Measurements from ENCODE around the gene FOCAD.

Gene FOCAD

GRCh38 chr9:20740304-20740703 is 56.2 kb downstream of the FOCAD start:
- DNase-seq = no peak

- DNase-seq = no peak
These were observed 57.0 kb downstream of the FOCAD start for GRCh38 chr9:20740929-20741582.

GRCh38 chr9:20742833-20743232 is 58.8 kb downstream of the FOCAD start:
- no peak for DNase-seq

GRCh38 chr9:20744036-20744630 is 60.1 kb downstream of the FOCAD start:
- DNase-seq = no peak

- DNase-seq = no peak
These were observed 62.9 kb downstream of the FOCAD start for GRCh38 chr9:20746967-20747366.

GRCh38 chr9:20749496-20750198 is 65.6 kb downstream of the FOCAD start:
- no peak for DNase-seq

GRCh38 chr9:20753761-20754160 is 69.7 kb downstream of the FOCAD start:
- DNase-seq = peak; percentile 23

- DNase-seq = peak; percentile 33
These were observed 70.5 kb downstream of the FOCAD start for GRCh38 chr9:20754556-20754955.

- no peak for DNase-seq
These were observed 76.3 kb downstream of the FOCAD start for GRCh38 chr9:20760246-20760891.

- no peak for DNase-seq
These were observed 86.9 kb downstream of the FOCAD start for GRCh38 chr9:20770947-20771346.

GRCh38 chr9:20771729-20772128 is 87.7 kb downstream of the FOCAD start:
- DNase-seq = no peak

- no peak for DNase-seq
These were observed 91.6 kb downstream of the FOCAD start for GRCh38 chr9:20775683-20776082.

- no peak for DNase-seq
These were observed 97.0 kb downstream of the FOCAD start for GRCh38 chr9:20781092-20781491.

- DNase-seq = no peak
These were observed 98.2 kb downstream of the FOCAD start for GRCh38 chr9:20782289-20782688.

GRCh38 chr9:20783057-20784038 is 99.3 kb downstream of the FOCAD start:
- no peak for DNase-seq

- no peak for DNase-seq
These were observed 100.1 kb downstream of the FOCAD start for GRCh38 chr9:20784196-20784595.

- DNase-seq = no peak
These were observed 102.7 kb downstream of the FOCAD start for GRCh38 chr9:20786807-20787206.

- DNase-seq = peak; percentile 10
These were observed 104.7 kb downstream of the FOCAD start for GRCh38 chr9:20788526-20789451.

GRCh38 chr9:20790721-20791120 is 106.7 kb downstream of the FOCAD start:
- DNase-seq = no peak

- DNase-seq = no peak
These were observed 107.6 kb downstream of the FOCAD start for GRCh38 chr9:20791682-20792081.

Measured in fibroblast of skin of abdomen (primary cell).